Natural killer cell (primary cell): ENCODE results near the gene MRPS18A. TPM values are rescaled to one million over a fixed set of nuclear protein-coding genes. Genes with fewer than 3 reads are reported as not detected.

Experiments
- ATAC-seq, 3 donors: fragments of 150-1000 bp in 2 of 3; fragments of 200-7000 bp in 1 of 3; cut with Tn5 transposase; 1 replicate in 1 of 3; 2 replicates in 2 of 3; pipeline ENCODE4 v1.10.0; 2021; ENCODE audit warnings: mild to moderate bottlenecking in 2 of 3, moderate library complexity in 2 of 3
- DNase-seq, 2 donors: peaks; one replicate each; pipeline versions ENCODE4 v3.0.0 to v3.0.0-alpha.2; 2013 to 2021; ENCODE audit warnings: mixed read lengths in 1 of 2
- H3K27ac ChIP-seq: one replicate; pipeline ENCODE4 v1.5.1; 2013; ENCODE audit warnings: mild to moderate bottlenecking, low read length
- H3K27me3 ChIP-seq: one replicate; pipeline ENCODE4 v1.6.1; 2013; ENCODE audit warnings: low read length; ENCODE audit not compliant: control insufficient read depth, insufficient read depth
- H3K36me3 ChIP-seq: one replicate; pipeline ENCODE4 v1.6.1; 2013; ENCODE audit warnings: low read length; ENCODE audit not compliant: control insufficient read depth, insufficient read depth
- H3K4me1 ChIP-seq: one replicate; pipeline ENCODE4 v1.6.1; 2013; ENCODE audit warnings: low read length; ENCODE audit not compliant: control insufficient read depth, insufficient read depth
- H3K4me3 ChIP-seq: one replicate; pipeline ENCODE4 v1.5.1; 2013; ENCODE audit warnings: low read length
- H3K9me3 ChIP-seq: one replicate; pipeline ENCODE4 v1.6.1; 2013; ENCODE audit warnings: low read length; ENCODE audit not compliant: control insufficient read depth, insufficient read depth
- H3K27ac Mint-ChIP-seq, 2 donors: one replicate each; pipeline ENCODE4 v1.8.0; 2022; ENCODE audit warnings: mild to moderate bottlenecking in 2 of 2, mixed read lengths in 2 of 2, moderate library complexity in 1 of 2
- H3K27me3 Mint-ChIP-seq, 2 donors: one replicate each; pipeline ENCODE4 v1.8.0; 2022; ENCODE audit warnings: low read depth in 2 of 2, mixed read lengths in 2 of 2
- H3K36me3 Mint-ChIP-seq: one replicate; pipeline ENCODE4 v1.8.0; 2022; ENCODE audit warnings: mixed read lengths
- H3K4me1 Mint-ChIP-seq, 2 donors: one replicate each; pipeline ENCODE4 v1.8.0; 2022; ENCODE audit warnings: mixed read lengths in 2 of 2
- H3K4me3 Mint-ChIP-seq: one replicate; pipeline ENCODE4 v1.8.0; 2022; ENCODE audit warnings: mild to moderate bottlenecking, moderate library complexity, mixed read lengths
- H3K9me3 Mint-ChIP-seq, 2 donors: one replicate each; pipeline ENCODE4 v1.8.0; 2022; ENCODE audit warnings: mixed read lengths in 2 of 2
- WGBS: methylation state at CpG from one replicate; pipeline ENCODE4 v1.1.7; 2013; ENCODE audit warnings: missing lambda C conversion rate; ENCODE audit not compliant: insufficient coverage; 5-methylcytosine and 5-hydroxymethylcytosine counted together
- intact Hi-C: fragments of 100-400 bp; cut with micrococcal nuclease; formaldehyde crosslinking; loops from one replicate; pipeline ENCODE4 v1.14.2; 2022
- total RNA-seq, 4 donors: library from RNA; stranded (reverse); fragments of 120-200 nt in 1 of 4; gene quantifications; one replicate each; pipeline versions ENCODE4 v1.2.3 to v1.2.4, GENCODE V29; 2013 to 2022
- TF ChIP-seq, protein P1 (sequence below): fragments of 200-600 bp; IDR thresholded peaks from one replicate; pipeline ENCODE4 v1.8.0; 2022; ENCODE audit warnings: antibody characterized with exemption

Gene MRPS18A
- total RNA-seq, 3 donors from 2014 or later (not counting 1 experiment from before 2014, with no cell fraction given): 29.0 to 39.8 (median 33.1) TPM

DNA sequence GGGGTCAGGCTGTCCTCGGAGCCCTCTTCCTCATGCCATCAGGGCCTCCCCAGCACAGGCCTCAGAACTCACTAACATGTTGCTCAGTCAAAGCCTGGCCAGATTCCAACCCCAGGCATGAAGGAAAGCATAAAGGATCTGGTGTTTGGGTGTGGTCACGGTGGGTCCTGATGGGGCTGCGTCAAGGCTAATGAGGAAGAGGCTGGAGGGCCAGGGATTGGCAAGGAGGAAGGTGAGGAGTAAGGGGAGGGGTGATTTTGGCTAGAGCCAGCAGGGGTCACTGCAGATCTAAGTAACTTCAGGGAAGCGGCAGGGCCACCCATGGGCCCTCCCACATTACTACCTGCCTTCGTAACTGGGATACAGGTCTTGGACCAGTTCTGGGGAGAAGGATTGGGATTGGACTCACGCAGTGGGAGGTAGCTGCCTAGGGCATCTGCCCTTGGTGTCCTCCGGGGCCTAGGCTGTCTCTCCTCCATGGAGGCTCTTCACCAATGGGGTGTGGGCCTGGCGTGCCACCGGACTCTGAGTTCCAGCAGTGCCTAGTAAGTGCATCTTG is 36.2 kb upstream of the MRPS18A start:
- Histone ChIP-seq H3K27me3 (no peaks in the 10 kb centered on the region), H3K27ac (no peak overlapping the region), H3K4me1 (peaks cover 25% of the 10 kb centered on the region), H3K9me3 (no peaks in the 10 kb centered on the region), H3K36me3 (no peaks in the 10 kb centered on the region), H3K4me3 (no peak overlapping the region)
- H3K36me3 Mint-ChIP-seq: no peaks in the 10 kb centered on the region
- peaks cover 14 to 25% of the 10 kb centered on the region in 2 donors for H3K4me1 Mint-ChIP-seq
- ATAC-seq (peak; percentile 68 to 77 (median 72)), DNase-seq (peak; percentile 57 to 85)
- 39% methylated on average over 9 of the region's 9 CpGs for WGBS
- no peaks in the 10 kb centered on the region for H3K9me3 Mint-ChIP-seq
- H3K4me3 Mint-ChIP-seq: no peak overlapping the region
- H3K27ac Mint-ChIP-seq: peak overlapping the region in 1 of 2 donors; percentile 82
- H3K27me3 Mint-ChIP-seq: peaks cover 11 to 18% of the 10 kb centered on the region in 2 donors
- intact Hi-C loops: loop anchor here (1.0 to 2.0 kb wide), 4 partner anchors 45 to 355 kb away; no protein-coding TSS in a partner anchor
- TF ChIP-seq, protein P1, sequence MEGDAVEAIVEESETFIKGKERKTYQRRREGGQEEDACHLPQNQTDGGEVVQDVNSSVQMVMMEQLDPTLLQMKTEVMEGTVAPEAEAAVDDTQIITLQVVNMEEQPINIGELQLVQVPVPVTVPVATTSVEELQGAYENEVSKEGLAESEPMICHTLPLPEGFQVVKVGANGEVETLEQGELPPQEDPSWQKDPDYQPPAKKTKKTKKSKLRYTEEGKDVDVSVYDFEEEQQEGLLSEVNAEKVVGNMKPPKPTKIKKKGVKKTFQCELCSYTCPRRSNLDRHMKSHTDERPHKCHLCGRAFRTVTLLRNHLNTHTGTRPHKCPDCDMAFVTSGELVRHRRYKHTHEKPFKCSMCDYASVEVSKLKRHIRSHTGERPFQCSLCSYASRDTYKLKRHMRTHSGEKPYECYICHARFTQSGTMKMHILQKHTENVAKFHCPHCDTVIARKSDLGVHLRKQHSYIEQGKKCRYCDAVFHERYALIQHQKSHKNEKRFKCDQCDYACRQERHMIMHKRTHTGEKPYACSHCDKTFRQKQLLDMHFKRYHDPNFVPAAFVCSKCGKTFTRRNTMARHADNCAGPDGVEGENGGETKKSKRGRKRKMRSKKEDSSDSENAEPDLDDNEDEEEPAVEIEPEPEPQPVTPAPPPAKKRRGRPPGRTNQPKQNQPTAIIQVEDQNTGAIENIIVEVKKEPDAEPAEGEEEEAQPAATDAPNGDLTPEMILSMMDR: peak; percentile 58

DNA sequence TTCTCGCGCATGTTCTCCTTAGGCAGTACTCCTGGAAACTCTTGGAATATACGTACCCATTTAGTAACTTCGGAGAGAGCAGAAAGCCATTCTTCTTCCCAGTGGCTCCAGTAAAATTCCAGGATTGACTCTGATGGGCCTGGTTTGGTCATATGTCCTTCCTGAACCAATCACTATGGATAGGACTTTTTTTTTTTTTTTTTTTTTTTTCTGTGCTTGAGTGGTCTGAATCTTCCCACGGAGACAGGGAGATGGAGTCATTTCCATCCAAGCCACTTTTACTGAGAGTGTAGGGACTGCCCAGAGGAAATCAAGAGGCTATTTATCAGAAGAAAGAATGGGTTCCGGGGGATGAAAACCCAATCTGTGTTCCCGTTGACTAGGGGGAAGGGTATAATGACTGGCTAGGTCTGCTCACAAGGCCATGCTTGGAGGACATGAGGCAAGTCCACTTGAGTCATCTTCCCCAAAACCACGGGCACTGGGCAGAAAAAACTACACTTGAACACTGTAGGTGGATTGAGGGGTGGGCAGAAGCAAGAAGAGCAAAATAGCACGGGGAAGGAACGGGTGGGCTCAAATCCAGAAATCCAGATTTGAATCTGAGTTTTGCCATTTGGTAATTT is 35.4 kb upstream of the MRPS18A start:
- Histone ChIP-seq H3K9me3 (no peaks in the 10 kb centered on the region), H3K4me1 (peaks cover 25% of the 10 kb centered on the region), H3K27ac (no peak overlapping the region), H3K27me3 (no peaks in the 10 kb centered on the region), H3K4me3 (no peak overlapping the region), H3K36me3 (no peaks in the 10 kb centered on the region)
- H3K9me3 Mint-ChIP-seq: no peaks in the 10 kb centered on the region
- no peak overlapping the region for H3K4me3 Mint-ChIP-seq
- no peak for ATAC-seq
- no peak for DNase-seq
- H3K27ac Mint-ChIP-seq: no peak overlapping the region
- peaks cover 11 to 18% of the 10 kb centered on the region in 2 donors for H3K27me3 Mint-ChIP-seq
- intact Hi-C loops: loop anchor here (2.0 kb wide), 1 partner anchor 56 kb away; no protein-coding TSS in a partner anchor
- TF ChIP-seq, protein P1: no peak
- peaks cover 14 to 25% of the 10 kb centered on the region in 2 donors for H3K4me1 Mint-ChIP-seq
- H3K36me3 Mint-ChIP-seq: no peaks in the 10 kb centered on the region
- 90% methylated on average over 10 of the region's 10 CpGs for WGBS

DNA sequence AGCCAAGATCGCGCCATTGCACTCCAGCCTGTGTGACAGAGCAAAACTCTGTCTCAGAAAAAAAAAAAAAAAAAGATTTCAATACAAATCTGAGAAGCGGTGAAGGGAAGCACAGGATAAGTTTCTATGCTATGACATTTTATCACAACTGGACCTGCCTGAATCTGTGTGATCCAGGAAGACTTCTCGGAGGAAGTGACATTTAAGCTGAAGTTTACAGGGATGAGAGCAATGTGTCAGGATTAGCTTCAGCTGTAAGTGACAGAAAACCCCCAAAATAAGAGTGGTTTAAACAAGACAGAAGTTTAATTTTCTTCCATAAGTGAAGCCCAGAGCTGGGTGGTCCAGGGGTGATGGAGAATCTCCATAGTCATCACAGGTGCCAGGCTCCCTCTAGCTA is 33.4 kb upstream of the MRPS18A start:
- DNase-seq (no peak), ATAC-seq (no peak)
- H3K4me3 Mint-ChIP-seq: no peak overlapping the region
- Histone ChIP-seq H3K27ac (no peak overlapping the region), H3K36me3 (no peaks in the 10 kb centered on the region), H3K4me3 (no peak overlapping the region), H3K9me3 (no peaks in the 10 kb centered on the region), H3K27me3 (no peaks in the 10 kb centered on the region), H3K4me1 (peaks cover 24% of the 10 kb centered on the region)
- 74% methylated on average over 4 of the region's 4 CpGs for WGBS
- no peak overlapping the region for H3K27ac Mint-ChIP-seq
- TF ChIP-seq, protein P1: no peak
- peaks cover 11 to 18% of the 10 kb centered on the region in 2 donors for H3K27me3 Mint-ChIP-seq
- no peaks in the 10 kb centered on the region for H3K36me3 Mint-ChIP-seq
- intact Hi-C loops: no loop called here
- H3K4me1 Mint-ChIP-seq: peaks cover 14 to 25% of the 10 kb centered on the region in 2 donors
- no peaks in the 10 kb centered on the region for H3K9me3 Mint-ChIP-seq
